Upper lobe of left lung (tissue), 6 donors: ENCODE measurements around the gene TRPC3. TPM values are rescaled to one million over a fixed set of nuclear protein-coding genes. Genes with fewer than 3 reads are reported as not detected.

Experiments
- ATAC-seq, 2 donors: fragments of 200-7000 bp; cut with Tn5 transposase; one replicate each; pipeline ENCODE4 v1.9.1; 2022; ENCODE audit warnings: mild to moderate bottlenecking in 2 of 2, moderate library complexity in 2 of 2; ENCODE audit not compliant: low FRiP score in 2 of 2
- DNase-seq, 2 donors: peaks; one replicate each; pipeline ENCODE4 v3.0.0-alpha.2; 2019 to 2020
- H3K27ac ChIP-seq, 4 donors: fragments of 200-600 bp; sonication (generic); one replicate each; pipeline ENCODE4 v1.5.1; 2016 to 2019
- H3K27me3 ChIP-seq, 4 donors: fragments of 200-600 bp; sonication (generic); one replicate each; pipeline ENCODE4 v1.5.1; 2017 to 2019
- H3K36me3 ChIP-seq, 4 donors: fragments of 200-600 bp; sonication (generic); one replicate each; pipeline ENCODE4 v1.5.1; 2016 to 2019
- H3K4me1 ChIP-seq, 4 donors: fragments of 200-600 bp; sonication (generic); one replicate each; pipeline ENCODE4 v1.5.1; 2018 to 2019
- H3K4me3 ChIP-seq, 4 donors: fragments of 200-600 bp; sonication (generic); one replicate each; pipeline ENCODE4 v1.5.1; 2017 to 2019; ENCODE audit warnings: mild to moderate bottlenecking in 2 of 4, moderate library complexity in 1 of 4
- H3K9me3 ChIP-seq, 4 donors: fragments of 200-600 bp; sonication (generic); one replicate each; pipeline ENCODE4 v1.5.1; 2018 to 2019
- CTCF ChIP-seq, 6 experiments: fragments of 450-650 bp in 4 of 6; fragments of 200-600 bp in 2 of 6; sonication (generic) in 2 of 6; IDR thresholded peaks; one replicate each; pipeline ENCODE4 v1.5.1; 2016 to 2019; ENCODE audit warnings: antibody characterized with exemption in 6 of 6
- EP300 ChIP-seq, 4 donors: sonication (generic); formaldehyde crosslinking; IDR thresholded peaks; one replicate each; pipeline ENCODE4 v1.5.1; 2017; ENCODE audit warnings: antibody characterized with exemption in 4 of 4, control low read depth in 2 of 4
- POLR2A ChIP-seq, 4 donors: fragments of 450-650 bp; IDR thresholded peaks; one replicate each; pipeline ENCODE4 v1.5.1; 2016 to 2017; ENCODE audit warnings: antibody characterized with exemption in 4 of 4, mild to moderate bottlenecking in 2 of 4
- POLR2AphosphoS5 ChIP-seq, 2 donors: sonication (generic); formaldehyde crosslinking; IDR thresholded peaks; one replicate each; pipeline ENCODE4 v1.5.1; 2017; ENCODE audit warnings: antibody characterized with exemption in 2 of 2
- WGBS, 2 donors: methylation state at CpG; one replicate each; pipeline ENCODE4 v1.1.5; 2017 to 2018; 5-methylcytosine and 5-hydroxymethylcytosine counted together
- total RNA-seq, 6 donors: library from RNA; depleted of rRNA in 4 of 6; stranded (reverse); fragments of >200 nt in 4 of 6; gene quantifications; one replicate each; pipeline versions ENCODE4 v1.1.0 to v1.2.1, GENCODE V29; 2016 to 2021
- donor health status: DM: no; HTN: no; CAD: no; lungs with moderate emphysema.
- donor health status: DM: no; HTN: yes; CAD: no; lungs with severe emphysema.

TRPC3 gene
- total RNA-seq, 6 donors from 2014 or later, result 0.77 to 9.4 (median 1.4) TPM

GRCh38 chr4:121913667-121914066, 38.2 kb downstream of the TRPC3 start:
- WGBS, 2 donors, result 85 to 89% methylated on average over 2 of the region's 2 CpGs
- DNase-seq, result no peak
- H3K27me3 ChIP-seq, result no peaks in the 10 kb centered on the region
- no peak overlapping the region for H3K27ac ChIP-seq
- ATAC-seq, result no peak
- no peaks in the 10 kb centered on the region for H3K4me1 ChIP-seq
- H3K9me3 ChIP-seq, result no peaks in the 10 kb centered on the region
- no peak overlapping the region for H3K4me3 ChIP-seq
- TF ChIP-seq EP300 (IDR thresholded peaks at IDR 0.05) (no peak), POLR2A (IDR thresholded peaks at IDR 0.05) (no peak), POLR2AphosphoS5 (IDR thresholded peaks at IDR 0.05) (no peak), CTCF (IDR thresholded peaks at IDR 0.05) (no peak)
- H3K36me3 ChIP-seq, result no peaks in the 10 kb centered on the region

- ATAC-seq, result no peak
- no peaks in the 10 kb centered on the region for H3K9me3 ChIP-seq
- no peak overlapping the region for H3K4me3 ChIP-seq
- TF ChIP-seq POLR2AphosphoS5 (IDR thresholded peaks at IDR 0.05) (no peak), CTCF (IDR thresholded peaks at IDR 0.05) (no peak), EP300 (IDR thresholded peaks at IDR 0.05) (no peak), POLR2A (IDR thresholded peaks at IDR 0.05) (no peak)
- 93 to 100% methylated on average over 1 of the region's 1 CpG for WGBS, 2 donors
- no peaks in the 10 kb centered on the region for H3K36me3 ChIP-seq
- H3K27ac ChIP-seq, result no peak overlapping the region
- H3K4me1 ChIP-seq, result no peaks in the 10 kb centered on the region
- H3K27me3 ChIP-seq, result no peaks in the 10 kb centered on the region
- no peak for DNase-seq
Observed at GRCh38 chr4:121908346-121908745, 43.5 kb downstream of the TRPC3 start.

- no peak overlapping the region for H3K4me3 ChIP-seq
- H3K9me3 ChIP-seq, result no peaks in the 10 kb centered on the region
- TF ChIP-seq EP300 (IDR thresholded peaks at IDR 0.05) (no peak), POLR2A (IDR thresholded peaks at IDR 0.05) (no peak), CTCF (IDR thresholded peaks at IDR 0.05) (peak; percentile 42 to 78 (median 60)), POLR2AphosphoS5 (IDR thresholded peaks at IDR 0.05) (no peak)
- 63 to 64% methylated on average over 4 of the region's 4 CpGs for WGBS, 2 donors
- H3K27ac ChIP-seq, result no peak overlapping the region
- no peaks in the 10 kb centered on the region for H3K4me1 ChIP-seq
- ATAC-seq (peak in 1 of 2 donors; percentile 65), DNase-seq (peak in 1 of 2 donors; percentile 27)
- H3K27me3 ChIP-seq, result no peaks in the 10 kb centered on the region
- no peaks in the 10 kb centered on the region for H3K36me3 ChIP-seq
Observed at GRCh38 chr4:121900132-121900983, 51.5 kb downstream of the TRPC3 start.

GRCh38 chr4:121898150-121898549, 53.7 kb downstream of the TRPC3 start:
- ATAC-seq (no peak), DNase-seq (no peak)
- no peak overlapping the region for H3K4me3 ChIP-seq
- WGBS, 2 donors, result 31% methylated on average over 6 of the region's 6 CpGs
- no peaks in the 10 kb centered on the region for H3K27me3 ChIP-seq
- TF ChIP-seq POLR2AphosphoS5 (IDR thresholded peaks at IDR 0.05) (no peak), POLR2A (IDR thresholded peaks at IDR 0.05) (no peak)
- no peaks in the 10 kb centered on the region for H3K36me3 ChIP-seq
- no peak overlapping the region for H3K27ac ChIP-seq
- H3K4me1 ChIP-seq, result no peaks in the 10 kb centered on the region
- H3K9me3 ChIP-seq, result no peaks in the 10 kb centered on the region

GRCh38 chr4:121888134-121888533, 63.7 kb downstream of the TRPC3 start:
- no peak overlapping the region for H3K27ac ChIP-seq
- ATAC-seq, result no peak
- no peak for TF ChIP-seq CTCF (IDR thresholded peaks at IDR 0.05)
- no peak for TF ChIP-seq EP300 (IDR thresholded peaks at IDR 0.05)
- TF ChIP-seq POLR2AphosphoS5 (IDR thresholded peaks at IDR 0.05), result no peak
- no peak for TF ChIP-seq POLR2A (IDR thresholded peaks at IDR 0.05)
- 92 to 94% methylated on average over 1 of the region's 1 CpG for WGBS, 2 donors
- H3K36me3 ChIP-seq, result no peaks in the 10 kb centered on the region
- no peaks in the 10 kb centered on the region for H3K9me3 ChIP-seq
- H3K4me3 ChIP-seq, result no peak overlapping the region
- no peak for DNase-seq
- H3K27me3 ChIP-seq, result no peaks in the 10 kb centered on the region
- H3K4me1 ChIP-seq, result no peaks in the 10 kb centered on the region
